HepG2 (cell line): ENCODE data around the gene GATD1. TPM values are rescaled to one million over a fixed set of nuclear protein-coding genes. Genes with fewer than 3 reads are reported as not detected.

Experiments
- CENPX ChIP-seq: sonication (generic); formaldehyde crosslinking; IDR thresholded peaks from 2 replicates; pipeline ENCODE4 v1.9.0; 2021; ENCODE audit warnings: mild to moderate bottlenecking, missing genetic modification reagents, moderate library complexity
- ETV5 ChIP-seq: IDR thresholded peaks from 2 replicates; pipeline ENCODE4 v1.6.1; 2018; ENCODE audit warnings: missing biosample characterization, missing genetic modification reagents, inconsistent platforms, borderline replicate concordance
- GLI4 ChIP-seq: sonication (generic); formaldehyde crosslinking; IDR thresholded peaks from 2 replicates; pipeline ENCODE4 v1.5.1; 2020; ENCODE audit warnings: missing genetic modification reagents, mild to moderate bottlenecking, moderate library complexity, borderline replicate concordance
- HOXA3 ChIP-seq: sonication (generic); formaldehyde crosslinking; IDR thresholded peaks from 2 replicates; pipeline ENCODE4 v1.5.0; 2020; ENCODE audit warnings: missing genetic modification reagents
- KDM1A ChIP-seq: IDR thresholded peaks from 2 replicates; pipeline ENCODE4 v1.6.1; 2016; ENCODE audit warnings: missing compliant biosample characterization
- MBD4 ChIP-seq: IDR thresholded peaks from 2 replicates; pipeline ENCODE4 v1.6.1; 2012; ENCODE audit warnings: low read length, inconsistent platforms, borderline replicate concordance
- NKX3-1 ChIP-seq: sonication (generic); formaldehyde crosslinking; IDR thresholded peaks from 2 replicates; pipeline ENCODE4 v1.5.0; 2020; ENCODE audit warnings: missing genetic modification reagents
- REPIN1 ChIP-seq: sonication (generic); formaldehyde crosslinking; IDR thresholded peaks from 2 replicates; pipeline ENCODE4 v1.8.0; 2022; ENCODE audit warnings: missing genetic modification reagents, low read depth, mild to moderate bottlenecking, borderline replicate concordance
- SIN3A ChIP-seq: IDR thresholded peaks from 2 replicates; pipeline ENCODE4 v1.6.1; 2011; ENCODE audit warnings: low read depth, mild to moderate bottlenecking, control low read depth, low read length, borderline replicate concordance
- SMARCC2 ChIP-seq: fragments of 450-650 bp; IDR thresholded peaks from 2 replicates; pipeline ENCODE4 v1.6.1; 2017; ENCODE audit warnings: antibody characterized with exemption, mild to moderate bottlenecking
- SPEN ChIP-seq: sonication (generic); formaldehyde crosslinking; IDR thresholded peaks from 2 replicates; pipeline ENCODE4 v1.5.1; 2020; ENCODE audit warnings: low read depth, mild to moderate bottlenecking, missing genetic modification reagents
- SSRP1 ChIP-seq: IDR thresholded peaks from 2 replicates; pipeline ENCODE4 v1.6.1; 2016; ENCODE audit warnings: control low read depth
- TMF1 ChIP-seq: sonication (generic); formaldehyde crosslinking; IDR thresholded peaks from 2 replicates; pipeline ENCODE4 v1.8.1; 2022; ENCODE audit warnings: low read depth, missing genetic modification reagents
- TRIM24 ChIP-seq: sonication (generic); formaldehyde crosslinking; IDR thresholded peaks from 2 replicates; pipeline ENCODE4 v1.8.0; 2022; ENCODE audit warnings: mild to moderate bottlenecking, missing genetic modification reagents
- ZBTB7A ChIP-seq: sonication (generic); formaldehyde crosslinking; IDR thresholded peaks from 2 replicates; pipeline ENCODE4 v1.8.0; 2022; ENCODE audit warnings: mild to moderate bottlenecking, missing genetic modification reagents
- ZMAT3 ChIP-seq: sonication (generic); formaldehyde crosslinking; conservative IDR thresholded peaks from 2 replicates; pipeline ENCODE4 v1.7.0; 2021; ENCODE audit warnings: missing genetic modification reagents
- ZMYM4 ChIP-seq: sonication (generic); formaldehyde crosslinking; IDR thresholded peaks from 2 replicates; pipeline ENCODE4 v1.8.1; 2023; ENCODE audit warnings: mild to moderate bottlenecking, missing genetic modification reagents
- ZNF138 ChIP-seq: sonication (generic); formaldehyde crosslinking; IDR thresholded peaks from 2 replicates; pipeline ENCODE4 v1.5.0; 2020; ENCODE audit warnings: mild to moderate bottlenecking, low read depth, missing genetic modification reagents
- ZNF143 ChIP-seq: sonication (generic); formaldehyde crosslinking; IDR thresholded peaks from 2 replicates; pipeline ENCODE4 v1.4.0; 2020; ENCODE audit warnings: missing genetic modification reagents
- ZNF234 ChIP-seq: sonication (generic); formaldehyde crosslinking; conservative IDR thresholded peaks from 2 replicates; pipeline ENCODE4 v1.5.1; 2020; ENCODE audit warnings: mild to moderate bottlenecking, missing genetic modification reagents
- ZNF337 ChIP-seq: sonication (generic); formaldehyde crosslinking; IDR thresholded peaks from 2 replicates; pipeline ENCODE4 v1.5.1; 2020; ENCODE audit warnings: missing genetic modification reagents, low read depth, mild to moderate bottlenecking, borderline replicate concordance
- ZNF619 ChIP-seq: sonication (generic); formaldehyde crosslinking; IDR thresholded peaks from 2 replicates; pipeline ENCODE4 v1.4.0; 2020; ENCODE audit warnings: mild to moderate bottlenecking, missing genetic modification reagents
- ZNF776 ChIP-seq: sonication (generic); formaldehyde crosslinking; IDR thresholded peaks from 2 replicates; pipeline ENCODE4 v1.4.0; 2020; ENCODE audit warnings: mild to moderate bottlenecking, missing genetic modification reagents
- ZSCAN25 ChIP-seq: sonication (generic); formaldehyde crosslinking; IDR thresholded peaks from 2 replicates; pipeline ENCODE4 v1.8.0; 2022; ENCODE audit warnings: mild to moderate bottlenecking, missing genetic modification reagents
- polyA plus RNA-seq, 8 experiments: library from polyadenylated mRNA; depleted of rRNA in 3 of 8; stranded (reverse) in 7 of 8; unstranded in 1 of 8; fragments of >200 nt; fragmentation: Illumina TruSeq in 4 of 8; extraction: Trizol in 4 of 8; gene quantifications; 2 replicates each; pipeline versions ENCODE4 v1.2.1 to v1.2.3, GENCODE V29; 2011 to 2016; ENCODE audit warnings: low read depth in 4 of 8, missing spikeins in 1 of 8, mixed read lengths in 1 of 8; ENCODE audit not compliant: insufficient read depth in 1 of 8
- total RNA-seq, 5 experiments: library from RNA; depleted of rRNA; stranded (reverse); fragments of >200 nt; fragmentation: Illumina TruSeq; extraction: Trizol; gene quantifications; 2 replicates each; pipeline ENCODE4 v1.2.3, GENCODE V29; 2016; ENCODE audit warnings: low read depth in 1 of 5
- TF ChIP-seq, protein P1 (sequence below): IDR thresholded peaks from 2 replicates; pipeline ENCODE4 v1.6.1; 2016; ENCODE audit warnings: mild to moderate bottlenecking
- TF ChIP-seq, protein P2 (sequence below): sonication (generic); formaldehyde crosslinking; conservative IDR thresholded peaks from 2 replicates; pipeline ENCODE4 v1.8.0; 2022; ENCODE audit warnings: missing genetic modification reagents
- TF ChIP-seq, protein P3 (sequence below): sonication (generic); formaldehyde crosslinking; IDR thresholded peaks from 2 replicates; pipeline ENCODE4 v1.5.0; 2020; ENCODE audit warnings: missing genetic modification reagents

The GATD1 gene
- total and polyA plus RNA-seq, 2 of the 13 experiments (the other 11 are each of a cell fraction or from before 2014, with no cell fraction given): 31.3 to 60.5 TPM

DNA sequence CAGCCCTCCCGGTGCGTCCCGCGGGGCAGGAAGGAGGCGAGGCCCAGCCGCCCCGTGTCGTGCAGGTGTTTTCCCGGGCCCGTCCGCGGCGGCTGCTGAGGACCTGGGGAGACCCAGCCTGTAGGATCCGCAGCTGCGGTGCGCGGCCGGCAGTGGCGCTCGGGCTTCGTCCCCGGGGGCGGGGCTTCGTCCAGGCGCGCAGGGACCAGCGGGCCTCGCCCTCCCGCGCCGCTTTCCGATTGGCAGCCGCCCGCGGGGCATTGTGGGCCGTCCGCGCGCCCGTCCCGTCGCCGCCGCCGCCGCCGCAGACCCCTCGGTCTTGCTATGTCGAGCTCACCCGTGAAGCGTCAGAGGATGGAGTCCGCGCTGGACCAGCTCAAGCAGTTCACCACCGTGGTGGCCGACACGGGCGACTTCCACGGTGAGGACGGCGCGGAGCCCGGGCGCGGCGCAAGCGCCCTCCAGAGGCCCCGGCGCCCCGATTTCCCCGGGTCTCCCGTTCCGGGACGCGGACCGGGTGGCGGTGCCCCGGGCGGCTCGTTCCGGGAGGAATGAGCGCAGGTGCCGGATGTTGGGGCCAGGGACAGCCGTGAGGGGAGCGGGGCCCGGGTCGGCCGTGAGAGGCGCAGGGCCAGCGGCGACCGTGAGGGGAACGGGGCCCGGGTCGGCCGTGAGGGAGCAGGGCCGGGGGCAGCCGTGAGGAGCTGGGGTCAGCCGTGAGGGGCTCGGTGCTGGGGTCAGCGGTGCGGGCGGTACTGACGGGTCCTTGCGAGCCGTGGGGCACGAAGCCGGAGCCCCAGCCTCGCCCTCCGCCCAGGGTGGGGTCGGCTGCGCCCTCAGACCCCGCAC is 29.9 kb downstream of the GATD1 start, which contains the start of gene TALDO1 (continued):
- TF ChIP-seq ZNF143 (CRISPR knock-in tag) (peak; percentile 86), TMF1 (CRISPR knock-in tag) (peak; percentile 75), KDM1A (CRISPR knock-in tag) (no peak), ZNF234 (0 out of 2 replicates have a peak, but pooled peaks have one; percentile 85), TRIM24 (CRISPR knock-in tag) (no peak), NKX3-1 (CRISPR knock-in tag) (0 out of 2 replicates have a peak, but pooled peaks have one; percentile 52), ZNF138 (CRISPR knock-in tag) (peak; percentile 81; the same call in 1 of the 2 replicates), ETV5 (CRISPR knock-in tag) (0 out of 2 replicates have a peak, but pooled peaks have one; percentile 22), ZSCAN25 (CRISPR knock-in tag) (peak; percentile 76; the same call in 1 of the 2 replicates), GLI4 (CRISPR knock-in tag) (0 out of 2 replicates have a peak, but pooled peaks have one; percentile 50), SIN3A (peak; percentile 27; the same call in 1 of the 2 replicates), ZNF619 (peak; percentile 80; the same call in 1 of the 2 replicates), SPEN (CRISPR knock-in tag) (peak; percentile 35; the same call in 1 of the 2 replicates), MBD4 (no peak), SSRP1 (no peak), REPIN1 (CRISPR knock-in tag) (peak; percentile 34; the same call in 1 of the 2 replicates), SMARCC2 (no peak), HOXA3 (CRISPR knock-in tag) (peak; percentile 75), ZNF776 (CRISPR knock-in tag) (peak; percentile 95), ZNF337 (CRISPR knock-in tag) (0 out of 2 replicates have a peak, but pooled peaks have one; percentile 57), CENPX (no peak), ZMAT3 (CRISPR knock-in tag) (peak; percentile 82), ZMYM4 (peak; percentile 62; the same call in 1 of the 2 replicates), ZBTB7A (CRISPR knock-in tag) (peak; percentile 62; the same call in 1 of the 2 replicates)
- TF ChIP-seq, protein P1, sequence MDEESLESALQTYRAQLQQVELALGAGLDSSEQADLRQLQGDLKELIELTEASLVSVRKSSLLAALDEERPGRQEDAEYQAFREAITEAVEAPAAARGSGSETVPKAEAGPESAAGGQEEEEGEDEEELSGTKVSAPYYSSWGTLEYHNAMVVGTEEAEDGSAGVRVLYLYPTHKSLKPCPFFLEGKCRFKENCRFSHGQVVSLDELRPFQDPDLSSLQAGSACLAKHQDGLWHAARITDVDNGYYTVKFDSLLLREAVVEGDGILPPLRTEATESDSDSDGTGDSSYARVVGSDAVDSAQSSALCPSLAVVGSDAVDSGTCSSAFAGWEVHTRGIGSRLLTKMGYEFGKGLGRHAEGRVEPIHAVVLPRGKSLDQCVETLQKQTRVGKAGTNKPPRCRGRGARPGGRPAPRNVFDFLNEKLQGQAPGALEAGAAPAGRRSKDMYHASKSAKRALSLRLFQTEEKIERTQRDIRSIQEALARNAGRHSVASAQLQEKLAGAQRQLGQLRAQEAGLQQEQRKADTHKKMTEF: peak; percentile 43; the same call in 1 of the 2 replicates
- TF ChIP-seq, protein P2, sequence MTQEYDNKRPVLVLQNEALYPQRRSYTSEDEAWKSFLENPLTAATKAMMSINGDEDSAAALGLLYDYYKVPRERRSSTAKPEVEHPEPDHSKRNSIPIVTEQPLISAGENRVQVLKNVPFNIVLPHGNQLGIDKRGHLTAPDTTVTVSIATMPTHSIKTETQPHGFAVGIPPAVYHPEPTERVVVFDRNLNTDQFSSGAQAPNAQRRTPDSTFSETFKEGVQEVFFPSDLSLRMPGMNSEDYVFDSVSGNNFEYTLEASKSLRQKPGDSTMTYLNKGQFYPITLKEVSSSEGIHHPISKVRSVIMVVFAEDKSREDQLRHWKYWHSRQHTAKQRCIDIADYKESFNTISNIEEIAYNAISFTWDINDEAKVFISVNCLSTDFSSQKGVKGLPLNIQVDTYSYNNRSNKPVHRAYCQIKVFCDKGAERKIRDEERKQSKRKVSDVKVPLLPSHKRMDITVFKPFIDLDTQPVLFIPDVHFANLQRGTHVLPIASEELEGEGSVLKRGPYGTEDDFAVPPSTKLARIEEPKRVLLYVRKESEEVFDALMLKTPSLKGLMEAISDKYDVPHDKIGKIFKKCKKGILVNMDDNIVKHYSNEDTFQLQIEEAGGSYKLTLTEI (CRISPR knock-in tag): no peak
- TF ChIP-seq, protein P3, sequence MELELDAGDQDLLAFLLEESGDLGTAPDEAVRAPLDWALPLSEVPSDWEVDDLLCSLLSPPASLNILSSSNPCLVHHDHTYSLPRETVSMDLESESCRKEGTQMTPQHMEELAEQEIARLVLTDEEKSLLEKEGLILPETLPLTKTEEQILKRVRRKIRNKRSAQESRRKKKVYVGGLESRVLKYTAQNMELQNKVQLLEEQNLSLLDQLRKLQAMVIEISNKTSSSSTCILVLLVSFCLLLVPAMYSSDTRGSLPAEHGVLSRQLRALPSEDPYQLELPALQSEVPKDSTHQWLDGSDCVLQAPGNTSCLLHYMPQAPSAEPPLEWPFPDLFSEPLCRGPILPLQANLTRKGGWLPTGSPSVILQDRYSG (CRISPR knock-in tag): peak; percentile 10; the same call in 1 of the 2 replicates
